KMS-11 (cell line): Measurements from ENCODE around the gene ENTR1.

Experiments
- H2AFZ ChIP-seq: fragments of 200-600 bp; sonication (generic); 2 replicates; pipeline ENCODE4 v1.6.1; 2016; ENCODE audit warnings: antibody characterized with exemption, mixed run types, low read depth
- H3K27ac ChIP-seq: fragments of 200-600 bp; sonication (generic); 2 replicates; pipeline ENCODE4 v1.6.1; 2016; ENCODE audit warnings: mild to moderate bottlenecking, mixed run types
- H3K27me3 ChIP-seq: fragments of 200-600 bp; sonication (generic); 2 replicates; pipeline ENCODE4 v1.6.1; 2017; ENCODE audit warnings: mild to moderate bottlenecking, low read depth, mixed run types, moderate library complexity; ENCODE audit not compliant: insufficient read depth
- H3K36me3 ChIP-seq: fragments of 200-600 bp; sonication (generic); 2 replicates; pipeline ENCODE4 v1.6.1; 2017; ENCODE audit warnings: mild to moderate bottlenecking, mixed run types; ENCODE audit not compliant: insufficient read depth
- H3K4me1 ChIP-seq: fragments of 200-600 bp; sonication (generic); 2 replicates; pipeline ENCODE4 v1.6.1; 2016; ENCODE audit warnings: mild to moderate bottlenecking, low read depth, mixed run types; ENCODE audit not compliant: poor library complexity, severe bottlenecking
- H3K4me2 ChIP-seq: fragments of 200-600 bp; sonication (generic); 2 replicates; pipeline ENCODE4 v1.7.0; 2016; ENCODE audit warnings: mild to moderate bottlenecking, mixed run types
- H3K4me3 ChIP-seq: fragments of 200-600 bp; sonication (generic); IDR thresholded peaks from 2 replicates; pipeline ENCODE4 v1.6.1; 2017; ENCODE audit warnings: low read depth, low read length, mixed read lengths; ENCODE audit not compliant: insufficient read depth
- H3K79me2 ChIP-seq: fragments of 200-600 bp; sonication (generic); 2 replicates; pipeline ENCODE4 v1.6.1; 2016; ENCODE audit warnings: low read depth, mixed run types; ENCODE audit not compliant: insufficient read depth
- H3K9ac ChIP-seq: fragments of 200-600 bp; sonication (generic); 2 replicates; pipeline ENCODE4 v1.6.1; 2016; ENCODE audit warnings: mild to moderate bottlenecking, mixed run types
- H4K20me1 ChIP-seq: fragments of 200-600 bp; sonication (generic); 2 replicates; pipeline ENCODE4 v1.6.1; 2016; ENCODE audit warnings: mild to moderate bottlenecking, mixed run types; ENCODE audit not compliant: insufficient read depth
- CTCF ChIP-seq: fragments of 200-600 bp; sonication (generic); conservative IDR thresholded peaks from 2 replicates; pipeline ENCODE4 v1.6.1; 2017; ENCODE audit warnings: low read depth, mild to moderate bottlenecking, antibody characterized with exemption, low read length, moderate library complexity, mixed read lengths

Gene ENTR1

GRCh38 chr9:136443687-136444086, 33.3 kb upstream of the ENTR1 start:
- no peak for TF ChIP-seq CTCF
- H3K36me3 ChIP-seq = peaks cover 3% of the 10 kb centered on the region; the same call in 1 of the 2 replicates

GRCh38 chr9:136443087-136443486, 32.7 kb upstream of the ENTR1 start:
- Histone ChIP-seq H3K36me3 (peaks cover 3% of the 10 kb centered on the region; the same call in 1 of the 2 replicates), H3K4me2 (no peak overlapping the region), H4K20me1 (no peaks in the 10 kb centered on the region), H2AFZ (no peak overlapping the region), H3K27me3 (no peaks in the 10 kb centered on the region), H3K4me1 (peaks cover 10% of the 10 kb centered on the region), H3K4me3 (no peak overlapping the region), H3K9ac (no peak overlapping the region), H3K27ac (no peak overlapping the region), H3K79me2 (peaks cover 7% of the 10 kb centered on the region)
- no peak for TF ChIP-seq CTCF

More at GRCh38 chr9:136443687-136444086, 33.3 kb upstream of the ENTR1 start:
- Histone ChIP-seq H2AFZ (no peak overlapping the region), H3K27me3 (no peaks in the 10 kb centered on the region), H3K79me2 (peaks cover 1% of the 10 kb centered on the region; the same call in 1 of the 2 replicates), H3K4me2 (no peak overlapping the region), H3K4me3 (no peak overlapping the region), H4K20me1 (no peaks in the 10 kb centered on the region), H3K4me1 (peaks cover 6% of the 10 kb centered on the region), H3K9ac (no peak overlapping the region), H3K27ac (no peak overlapping the region)

- Histone ChIP-seq H3K4me2 (no peak overlapping the region), H3K4me3 (no peak overlapping the region), H3K9ac (no peak overlapping the region), H3K27ac (no peak overlapping the region), H3K36me3 (no peaks in the 10 kb centered on the region; the same call in 1 of the 2 replicates), H4K20me1 (no peaks in the 10 kb centered on the region), H3K79me2 (peaks cover 15% of the 10 kb centered on the region), H3K4me1 (peaks cover 18% of the 10 kb centered on the region), H3K27me3 (no peaks in the 10 kb centered on the region), H2AFZ (no peak overlapping the region)
- no peak for TF ChIP-seq CTCF
Measured at GRCh38 chr9:136442265-136442664, 31.9 kb upstream of the ENTR1 start.

GRCh38 chr9:136441681-136442245, 31.3 kb upstream of the ENTR1 start:
- Histone ChIP-seq H3K9ac (no peak overlapping the region), H3K27ac (no peak overlapping the region), H3K4me3 (no peak overlapping the region), H2AFZ (no peak overlapping the region), H3K79me2 (peaks cover 20% of the 10 kb centered on the region), H3K27me3 (no peaks in the 10 kb centered on the region), H3K4me2 (no peak overlapping the region), H3K36me3 (no peaks in the 10 kb centered on the region; the same call in 1 of the 2 replicates), H4K20me1 (no peaks in the 10 kb centered on the region), H3K4me1 (peaks cover 20% of the 10 kb centered on the region)
- TF ChIP-seq CTCF = no peak
